Stimulated activated CD4-positive, alpha-beta T cell treated with anti-CD3 and anti-CD28 coated beads, Interleukin-2, amount 100 ng/mL, for 48 hours (primary cell): ENCODE results near the gene NCAPG2.
A peak's percentile ranks its signal among the peaks of the same experiment; 100 is the strongest.

ENCODE experiments used
- DNase-seq, 2 donors: peaks; one replicate each; pipeline ENCODE4 v3.0.0-alpha.2; 2020

The NCAPG2 gene

DNA sequence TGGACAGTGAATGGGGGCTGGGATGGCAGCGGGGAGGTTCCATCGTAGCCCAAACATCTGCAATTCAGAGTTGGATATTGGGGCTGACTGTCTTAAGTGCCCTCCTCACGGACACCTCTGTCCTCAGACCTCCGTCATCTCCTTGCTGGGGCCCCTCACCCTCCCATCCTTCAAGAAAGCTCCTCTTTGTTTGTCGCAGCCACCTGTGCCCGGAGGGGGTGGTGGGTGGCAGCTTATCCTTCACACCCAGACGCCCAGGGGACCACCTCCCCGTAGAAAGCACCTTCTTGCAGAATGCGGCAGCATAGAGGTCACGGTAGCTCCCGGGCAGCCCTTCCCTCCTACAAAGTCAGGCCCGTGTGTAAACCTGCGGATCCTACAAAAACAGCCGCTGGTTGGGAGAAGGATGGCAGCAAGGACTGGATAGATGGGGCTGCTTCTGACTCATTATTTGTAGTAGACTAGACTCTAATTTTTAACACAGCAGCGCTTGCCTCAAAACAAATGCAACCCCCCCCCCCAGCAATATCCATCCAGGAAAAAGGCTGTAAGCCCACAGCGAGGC is 115.6 kb downstream of the NCAPG2 start:
- no peak for DNase-seq

- no peak for DNase-seq
Observed at GRCh38 chr7:158588085-158588877, 116.3 kb downstream of the NCAPG2 start.

- peak; percentile 52 to 76 for DNase-seq
Observed at GRCh38 chr7:158587162-158588084, 117.2 kb downstream of the NCAPG2 start, which contains the start of gene PTPRN2. Gene PTPRN2 (minus strand): TSS chr7:158587823.

DNA sequence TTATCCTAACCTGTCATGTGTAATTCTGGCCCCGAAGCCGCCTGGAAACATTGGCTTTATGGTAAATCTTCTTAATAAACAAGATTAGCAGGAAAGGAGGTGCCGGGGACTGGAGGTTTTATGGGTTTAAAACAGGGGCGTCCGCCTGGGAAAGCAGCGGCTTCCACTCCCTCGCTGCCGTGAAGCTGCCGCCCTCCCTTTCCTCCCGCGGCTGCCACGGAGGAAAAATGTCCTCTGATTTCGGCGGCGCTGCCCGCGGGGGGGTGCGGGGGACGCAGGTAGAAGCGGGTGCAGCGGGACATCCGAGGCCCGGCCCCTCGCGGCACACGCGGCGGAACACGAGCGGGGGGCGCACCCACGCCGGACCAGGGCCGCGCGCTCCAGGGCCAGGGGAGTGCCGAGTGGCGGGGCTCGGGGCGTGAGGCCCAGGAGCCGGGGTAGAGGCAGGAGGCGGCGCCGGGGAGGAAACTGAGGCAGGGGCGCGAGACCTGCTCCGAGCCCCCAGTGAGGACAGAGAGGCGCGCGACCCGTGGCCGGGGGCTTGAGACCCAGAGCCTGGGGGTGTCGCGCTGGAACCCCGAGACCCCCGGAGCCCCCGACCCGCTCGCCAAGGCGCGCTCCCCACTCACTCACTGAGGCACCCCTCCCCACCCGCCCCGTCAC is 118.0 kb downstream of the NCAPG2 start:
- DNase-seq, result no peak

DNA sequence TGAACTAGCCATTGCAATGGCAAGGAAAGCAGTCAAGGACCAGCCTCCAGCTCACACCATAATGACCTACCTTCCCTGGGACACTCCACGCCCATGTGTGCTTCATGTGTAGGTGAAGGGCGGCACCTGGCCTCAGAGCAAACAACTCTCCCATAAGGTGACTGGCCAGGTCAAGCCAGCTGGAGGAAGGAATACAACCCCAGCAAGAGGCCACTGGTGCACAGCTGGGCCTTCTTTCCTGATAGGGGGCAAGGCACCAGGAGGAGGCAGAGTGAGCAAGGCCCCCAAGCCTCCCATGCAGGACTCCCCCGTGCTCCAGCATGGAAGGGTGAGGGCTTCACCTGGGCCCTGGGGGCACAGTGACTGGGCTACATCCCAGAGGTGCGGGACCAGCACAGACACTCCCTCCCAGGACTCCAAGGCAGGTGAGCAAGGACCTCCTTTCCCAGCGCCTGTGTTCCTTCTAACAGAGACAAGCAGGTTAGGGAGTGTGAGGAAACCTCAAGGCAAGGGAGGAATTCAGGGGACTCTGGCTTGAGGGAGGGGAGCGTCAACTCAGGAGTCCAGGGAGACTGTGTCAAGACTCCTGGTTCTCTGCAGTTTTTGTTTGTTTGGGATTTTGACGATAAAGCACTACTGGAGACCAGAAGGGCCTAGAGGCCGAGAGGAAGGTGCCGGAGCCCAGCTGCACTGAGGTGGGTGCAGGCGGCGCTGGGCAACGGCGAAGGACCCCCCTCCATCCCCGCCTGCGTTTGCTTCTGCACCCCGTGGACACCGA is 118.7 kb downstream of the NCAPG2 start:
- no peak for DNase-seq

DNA sequence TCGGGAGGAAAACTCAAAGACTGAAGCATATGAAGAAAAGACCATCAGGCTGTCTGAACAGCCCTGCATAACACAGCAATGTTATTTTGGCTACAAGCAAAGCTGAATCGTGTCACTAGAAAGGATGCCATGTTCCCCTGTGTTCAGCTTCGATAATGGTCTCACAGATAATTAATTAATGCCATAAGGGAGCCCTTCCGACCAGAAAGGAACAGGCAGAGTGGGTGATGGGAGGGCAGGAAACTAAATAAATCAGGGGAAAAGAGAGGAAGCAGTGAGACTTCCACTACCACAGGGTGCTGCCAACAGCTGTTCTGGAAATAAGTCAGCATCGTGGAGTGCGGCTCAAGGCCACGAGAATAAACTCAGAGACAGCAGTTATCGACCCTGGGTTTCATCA is 120.2 kb downstream of the NCAPG2 start:
- no peak for DNase-seq

GRCh38 chr7:158583810-158584209 is 120.8 kb downstream of the NCAPG2 start:
- no peak for DNase-seq

DNA sequence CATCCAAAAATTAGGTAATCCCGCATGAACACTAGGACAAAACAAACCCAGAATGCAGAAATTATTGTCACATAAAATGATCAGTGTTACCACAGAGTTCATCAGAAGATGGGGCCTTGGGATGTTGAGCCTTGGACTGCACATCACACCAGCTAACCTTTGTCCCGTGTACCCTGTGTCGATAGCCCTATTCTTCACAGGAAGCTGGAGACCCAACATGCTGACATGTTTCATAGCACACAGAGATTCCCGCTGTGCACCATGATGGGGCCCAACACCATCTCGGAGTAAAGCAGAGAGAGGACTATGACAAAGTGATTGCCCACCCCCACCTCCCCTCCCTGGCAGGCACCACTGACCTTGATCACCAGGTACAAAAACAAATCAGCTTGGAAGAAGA is 121.5 kb downstream of the NCAPG2 start:
- no peak for DNase-seq

DNA sequence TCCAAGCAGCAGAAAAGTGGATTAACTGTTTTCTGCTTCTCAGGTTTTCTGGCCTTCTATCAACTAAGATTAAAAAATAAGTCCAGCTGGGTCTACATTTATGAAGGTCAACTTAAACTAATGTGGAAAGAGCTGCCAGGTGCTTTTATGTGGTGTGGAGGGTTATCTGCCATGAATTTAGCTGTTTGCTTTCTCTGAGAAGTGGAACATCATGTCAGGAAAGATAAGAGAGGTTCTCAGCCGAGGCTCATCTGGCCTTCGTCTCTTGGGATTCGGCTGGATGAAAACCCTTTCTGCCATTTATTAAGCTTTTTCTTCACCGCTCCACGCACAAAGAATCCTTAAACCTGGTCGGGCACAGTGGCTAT is 122.5 kb downstream of the NCAPG2 start:
- no peak for DNase-seq

- no peak for DNase-seq
Observed at GRCh38 chr7:158581440-158582088, 123.0 kb downstream of the NCAPG2 start.
